ENCODE measurements around the gene SCLY.

SCLY gene

GRCh38 chr2:238069877-238070276 is 9.1 kb downstream of the SCLY start:
- DNase-seq (ENCODE audit: low read depth) = no peak

GRCh38 chr2:238075397-238075796 is 14.6 kb downstream of the SCLY start:
- DNase-seq (ENCODE audit: low read depth) = no peak

- DNase-seq (ENCODE audit: low read depth) = no peak
These were observed 16.5 kb downstream of the SCLY start for GRCh38 chr2:238077292-238077691.

GRCh38 chr2:238079874-238080327 is 19.1 kb downstream of the SCLY start:
- DNase-seq (ENCODE audit: low read depth) = no peak

- DNase-seq (ENCODE audit: low read depth) = no peak
These were observed 19.7 kb downstream of the SCLY start for GRCh38 chr2:238080518-238080917.

GRCh38 chr2:238081150-238081549 is 20.3 kb downstream of the SCLY start:
- DNase-seq (ENCODE audit: low read depth) = no peak

GRCh38 chr2:238081561-238081960 is 20.8 kb downstream of the SCLY start:
- DNase-seq (ENCODE audit: low read depth) = no peak

- DNase-seq (ENCODE audit: low read depth) = no peak
These were observed 21.4 kb downstream of the SCLY start for GRCh38 chr2:238082151-238082550.

- no peak for DNase-seq (ENCODE audit: low read depth)
These were observed 22.0 kb downstream of the SCLY start for GRCh38 chr2:238082827-238083226.

- DNase-seq (ENCODE audit: low read depth) = no peak
These were observed 23.1 kb downstream of the SCLY start for GRCh38 chr2:238083919-238084318.

GRCh38 chr2:238084761-238085160 is 24.0 kb downstream of the SCLY start:
- DNase-seq (ENCODE audit: low read depth) = no peak

- no peak for DNase-seq (ENCODE audit: low read depth)
These were observed 25.1 kb downstream of the SCLY start for GRCh38 chr2:238085899-238086298.

GRCh38 chr2:238087211-238087610 is 26.4 kb downstream of the SCLY start:
- no peak for DNase-seq (ENCODE audit: low read depth)

- no peak for DNase-seq (ENCODE audit: low read depth)
These were observed 30.1 kb downstream of the SCLY start for GRCh38 chr2:238090887-238091286.

GRCh38 chr2:238091436-238092060 is 30.7 kb downstream of the SCLY start:
- no peak for DNase-seq (ENCODE audit: low read depth)

GRCh38 chr2:238092486-238093035 is 31.8 kb downstream of the SCLY start:
- DNase-seq (ENCODE audit: low read depth) = no peak

- no peak for DNase-seq (ENCODE audit: low read depth)
These were observed 32.7 kb downstream of the SCLY start for GRCh38 chr2:238093181-238094140.

GRCh38 chr2:238094438-238095022 is 33.7 kb downstream of the SCLY start:
- DNase-seq (ENCODE audit: low read depth) = no peak

GRCh38 chr2:238095143-238095542 is 34.3 kb downstream of the SCLY start:
- no peak for DNase-seq (ENCODE audit: low read depth)

GRCh38 chr2:238096311-238097011 is 35.7 kb downstream of the SCLY start:
- DNase-seq (ENCODE audit: low read depth) = no peak

GRCh38 chr2:238097201-238097987 is 36.6 kb downstream of the SCLY start:
- DNase-seq (ENCODE audit: low read depth) = no peak
